Suprapubic skin (tissue), 4 donors: ENCODE results near the gene PSME3.

ENCODE experiments used
- CTCF ChIP-seq, 2 donors: fragments of 200-600 bp in 1 of 2; fragments of 450-650 bp in 1 of 2; sonication (generic) in 1 of 2; IDR thresholded peaks; one replicate each; pipeline ENCODE4 v1.5.1; 2016 to 2019; ENCODE audit warnings: antibody characterized with exemption in 2 of 2, mild to moderate bottlenecking in 1 of 2, moderate library complexity in 1 of 2
- POLR2A ChIP-seq, 2 donors: fragments of 450-650 bp; IDR thresholded peaks; one replicate each; pipeline ENCODE4 v1.6.1; 2017; ENCODE audit warnings: antibody characterized with exemption in 2 of 2, mild to moderate bottlenecking in 2 of 2, moderate library complexity in 2 of 2
- POLR2AphosphoS5 ChIP-seq, 3 donors: sonication (generic); formaldehyde crosslinking; IDR thresholded peaks; one replicate each; pipeline ENCODE4 v1.6.1; 2017; ENCODE audit warnings: antibody characterized with exemption in 3 of 3

GRCh38 chr17:42873315-42873714 lies 40.1 kb downstream of the PSME3 start:
- no peak for TF ChIP-seq POLR2AphosphoS5 (IDR thresholded peaks at IDR 0.05)
- TF ChIP-seq CTCF (IDR thresholded peaks at IDR 0.05), result no peak
- no peak for TF ChIP-seq POLR2A (IDR thresholded peaks at IDR 0.05)
